ENCODE measurements around the gene PISD.

Gene PISD

GRCh38 chr22:31682751-31683150 lies 20.7 kb upstream of the PISD start:
- H3K9me2 ChIP-seq (ENCODE audit: low read depth, low read length) = no peaks in the 10 kb centered on the region
- TF ChIP-seq EZH2 (IDR thresholded peaks at IDR 0.05; ENCODE audit: borderline replicate concordance, low read length) (no peak), CTCF (IDR thresholded peaks at IDR 0.05; ENCODE audit: low read length) (no peak)

GRCh38 chr22:31681349-31682345 lies 19.6 kb upstream of the PISD start:
- no peak overlapping the region for H3K4me2 ChIP-seq (ENCODE audit: low read length)
- no peaks in the 10 kb centered on the region for H3K79me2 ChIP-seq (ENCODE audit: insufficient read depth, low read length)
- H3K4me3 ChIP-seq (ENCODE audit: low read depth, low read length, poor library complexity, severe bottlenecking) = no peak overlapping the region
- H4K20me1 ChIP-seq (ENCODE audit: insufficient read depth, low read length) = no peaks in the 10 kb centered on the region
- H3K9ac ChIP-seq (ENCODE audit: low read length) = no peak overlapping the region
- H3K9me3 ChIP-seq (ENCODE audit: low read length) = no peaks in the 10 kb centered on the region
- TF ChIP-seq EZH2 (IDR thresholded peaks at IDR 0.05; ENCODE audit: borderline replicate concordance, low read length) (no peak), CTCF (IDR thresholded peaks at IDR 0.05; ENCODE audit: low read length) (no peak)
- H2AFZ ChIP-seq (ENCODE audit: low read length) = no peak overlapping the region
- peaks cover 5% of the 10 kb centered on the region for H3K4me1 ChIP-seq (ENCODE audit: insufficient read depth, low read length, severe bottlenecking)
- H3K27me3 ChIP-seq (ENCODE audit: insufficient read depth, low read length) = no peaks in the 10 kb centered on the region
- H3F3A ChIP-seq (ENCODE audit: insufficient read depth, low read length) = no peaks in the 10 kb centered on the region
- H3K36me3 ChIP-seq (ENCODE audit: insufficient read depth, low read length) = peaks cover 38% of the 10 kb centered on the region; the same call in 1 of the 2 replicates
- H3K9me2 ChIP-seq (ENCODE audit: low read depth, low read length) = no peaks in the 10 kb centered on the region
- peak overlapping the region; percentile 52 for H3K27ac ChIP-seq (ENCODE audit: low read depth, low read length, poor library complexity, severe bottlenecking)

More at GRCh38 chr22:31682751-31683150, 20.7 kb upstream of the PISD start:
- Histone ChIP-seq H3K4me1 (ENCODE audit: insufficient read depth, low read length, severe bottlenecking) (no peaks in the 10 kb centered on the region), H4K20me1 (ENCODE audit: insufficient read depth, low read length) (no peaks in the 10 kb centered on the region), H3K27me3 (ENCODE audit: insufficient read depth, low read length) (no peaks in the 10 kb centered on the region), H3K4me3 (ENCODE audit: low read depth, low read length, poor library complexity, severe bottlenecking) (no peak overlapping the region), H3K4me2 (ENCODE audit: low read length) (no peak overlapping the region), H3K9ac (ENCODE audit: low read length) (no peak overlapping the region), H3K36me3 (ENCODE audit: insufficient read depth, low read length) (peaks cover 48% of the 10 kb centered on the region), H2AFZ (ENCODE audit: low read length) (no peak overlapping the region), H3K9me3 (ENCODE audit: low read length) (no peaks in the 10 kb centered on the region), H3K27ac (ENCODE audit: low read depth, low read length, poor library complexity, severe bottlenecking) (no peak overlapping the region), H3F3A (ENCODE audit: insufficient read depth, low read length) (no peaks in the 10 kb centered on the region), H3K79me2 (ENCODE audit: insufficient read depth, low read length) (no peaks in the 10 kb centered on the region)

- H3K27me3 ChIP-seq (ENCODE audit: insufficient read depth, low read length) = no peaks in the 10 kb centered on the region
- peaks cover 12% of the 10 kb centered on the region for H3K4me1 ChIP-seq (ENCODE audit: insufficient read depth, low read length, severe bottlenecking)
- peak overlapping the region; percentile 52 for H3K27ac ChIP-seq (ENCODE audit: low read depth, low read length, poor library complexity, severe bottlenecking)
- no peak overlapping the region for H3K4me2 ChIP-seq (ENCODE audit: low read length)
- no peaks in the 10 kb centered on the region for H3F3A ChIP-seq (ENCODE audit: insufficient read depth, low read length)
- no peaks in the 10 kb centered on the region for H3K79me2 ChIP-seq (ENCODE audit: insufficient read depth, low read length)
- H2AFZ ChIP-seq (ENCODE audit: low read length) = no peak overlapping the region
- H3K9me3 ChIP-seq (ENCODE audit: low read length) = no peaks in the 10 kb centered on the region
- H4K20me1 ChIP-seq (ENCODE audit: insufficient read depth, low read length) = no peaks in the 10 kb centered on the region
- H3K9me2 ChIP-seq (ENCODE audit: low read depth, low read length) = no peaks in the 10 kb centered on the region
- TF ChIP-seq CTCF (IDR thresholded peaks at IDR 0.05; ENCODE audit: low read length) (no peak), EZH2 (IDR thresholded peaks at IDR 0.05; ENCODE audit: borderline replicate concordance, low read length) (no peak)
- no peak overlapping the region for H3K9ac ChIP-seq (ENCODE audit: low read length)
- peaks cover 33% of the 10 kb centered on the region; the same call in 1 of the 2 replicates for H3K36me3 ChIP-seq (ENCODE audit: insufficient read depth, low read length)
- H3K4me3 ChIP-seq (ENCODE audit: low read depth, low read length, poor library complexity, severe bottlenecking) = no peak overlapping the region
Measured at GRCh38 chr22:31680861-31681341, 18.9 kb upstream of the PISD start.
